GM19193 (cell line): ENCODE measurements around the gene TEAD1.

ENCODE experiments used
- POLR2A ChIP-seq: IDR thresholded peaks from 4 replicates; pipeline ENCODE4 v1.6.1; 2011; ENCODE audit not compliant: insufficient read depth, insufficient read length; ENCODE audit errors: extremely low read depth

TEAD1 gene

GRCh38 chr11:12785901-12786300, 111.7 kb downstream of the TEAD1 start:
- TF ChIP-seq POLR2A: no peak

GRCh38 chr11:12786450-12786849, 112.2 kb downstream of the TEAD1 start:
- TF ChIP-seq POLR2A: no peak

- no peak for TF ChIP-seq POLR2A
Measured at GRCh38 chr11:12786891-12787290, 112.7 kb downstream of the TEAD1 start.

DNA sequence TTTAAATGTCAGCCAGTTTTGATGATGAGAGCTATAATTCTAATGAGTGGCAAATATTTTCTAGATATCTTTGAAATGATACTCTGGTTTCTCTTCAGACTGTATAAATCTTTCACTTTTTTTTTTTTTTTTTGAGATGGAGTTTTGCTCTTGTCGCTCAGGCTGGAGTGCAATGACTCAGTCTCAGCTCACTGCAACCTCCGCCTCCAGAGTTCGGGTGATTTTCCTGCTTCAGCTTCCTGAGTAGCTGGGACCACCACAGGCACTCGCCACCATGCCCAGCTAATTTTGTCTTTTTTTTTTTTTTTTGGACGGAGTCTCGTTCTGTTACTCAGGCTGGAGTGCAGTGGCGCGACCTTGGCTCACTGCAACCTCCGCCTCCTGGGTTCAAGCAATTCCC, 113.6 kb downstream of the TEAD1 start:
- no peak for TF ChIP-seq POLR2A

DNA sequence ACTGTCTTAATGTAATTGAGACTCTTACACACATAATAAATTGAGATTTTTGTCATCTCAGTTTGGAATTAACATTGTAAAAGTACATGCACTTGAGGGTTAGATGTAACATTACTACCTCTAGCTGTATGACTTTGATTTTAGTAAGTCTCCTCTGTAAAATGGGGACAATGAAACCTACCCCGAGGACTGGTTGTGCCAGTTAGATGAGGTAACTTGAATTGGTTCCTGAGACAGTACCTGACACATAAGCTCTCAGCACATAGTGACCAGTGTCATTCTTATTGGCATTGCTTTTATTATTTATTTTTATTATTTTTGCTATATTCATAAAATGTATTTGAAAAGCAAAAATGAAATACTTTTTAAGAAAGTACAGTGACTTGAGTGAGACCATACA, 114.8 kb downstream of the TEAD1 start:
- no peak for TF ChIP-seq POLR2A

DNA sequence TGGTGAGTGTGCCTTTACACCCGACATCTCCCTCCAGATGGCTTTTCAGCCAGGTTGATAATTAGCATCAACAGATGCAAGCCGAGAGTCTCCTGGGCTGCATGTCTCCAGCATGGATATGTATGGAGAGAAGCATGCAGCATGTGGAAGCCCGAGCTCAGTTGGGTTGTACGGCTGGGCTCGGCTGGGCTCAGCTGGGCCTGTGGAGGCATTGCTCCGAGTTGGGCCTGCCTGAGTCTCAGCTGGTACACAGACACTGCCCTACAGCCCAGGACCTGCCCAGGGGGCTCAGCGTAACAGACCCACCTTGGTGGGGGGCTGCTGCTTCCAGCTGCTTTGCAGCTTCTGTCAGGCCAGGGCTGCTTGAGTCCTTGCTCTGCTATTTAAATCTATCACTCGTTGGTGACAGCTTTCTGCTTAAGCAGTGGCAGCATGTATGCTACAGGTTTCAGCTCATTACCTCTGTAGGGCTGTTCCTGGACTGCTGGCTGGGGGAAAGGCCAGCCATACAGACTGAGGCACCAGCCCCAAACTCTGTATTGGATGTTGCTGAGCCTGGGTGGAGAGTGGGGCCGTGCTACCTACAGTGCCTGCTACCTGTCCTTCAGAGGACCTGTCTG, 115.5 kb downstream of the TEAD1 start:
- no peak for TF ChIP-seq POLR2A

DNA sequence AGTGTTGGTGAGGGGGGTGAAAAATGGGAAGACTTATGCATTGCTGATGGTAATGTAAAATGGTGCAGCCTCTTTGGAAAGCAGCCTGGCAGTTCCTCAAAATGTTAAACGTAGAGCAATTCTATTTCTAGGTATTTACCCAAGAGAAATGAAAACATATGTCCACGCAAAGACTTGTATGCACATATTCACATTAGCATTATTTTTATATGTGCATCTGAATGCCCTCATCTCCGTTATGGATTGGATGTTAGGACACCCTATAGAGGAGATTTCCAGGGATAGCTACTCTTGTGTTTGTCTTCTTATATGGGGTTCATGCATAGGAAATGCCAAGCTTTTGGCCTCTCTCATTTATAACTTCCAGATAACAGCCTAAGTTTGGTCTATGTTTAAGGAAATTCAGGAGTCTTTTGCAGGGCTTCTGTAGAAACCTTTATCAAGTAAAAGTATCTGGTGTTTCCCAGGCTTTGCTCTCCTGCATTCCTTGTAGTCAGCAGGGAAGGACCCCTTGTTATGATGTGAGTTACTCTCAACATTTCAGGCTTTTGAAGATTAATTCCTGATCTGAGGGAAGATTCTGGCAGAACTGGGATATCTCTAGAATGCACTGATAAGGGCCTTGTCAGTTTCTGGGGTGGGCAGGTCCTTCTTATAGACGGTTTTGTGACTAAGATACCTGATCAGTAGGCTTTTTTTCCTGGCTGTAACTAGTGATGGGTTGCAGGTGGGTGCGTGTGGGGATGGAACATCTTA, 116.8 kb downstream of the TEAD1 start:
- no peak for TF ChIP-seq POLR2A

- no peak for TF ChIP-seq POLR2A
Measured at GRCh38 chr11:12792018-12792417, 117.8 kb downstream of the TEAD1 start.

DNA sequence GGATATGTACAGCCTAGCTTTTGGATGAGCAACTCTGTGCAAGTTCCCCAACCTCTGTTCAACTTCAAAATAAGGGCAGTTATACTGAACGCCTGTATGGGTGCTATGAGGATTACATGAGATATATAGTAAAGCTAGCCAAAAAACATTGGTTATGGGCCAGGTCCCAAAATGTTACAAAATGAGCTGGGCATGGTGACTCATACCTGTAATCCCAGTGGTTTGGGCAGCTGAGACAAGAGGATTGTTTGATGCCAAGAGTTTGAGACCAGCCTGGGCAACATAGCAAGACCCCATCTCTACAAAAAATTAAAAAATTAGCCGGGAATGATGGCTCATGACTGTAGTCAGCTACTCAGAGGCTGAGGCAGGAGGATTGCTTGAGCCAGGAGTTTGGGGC, 118.4 kb downstream of the TEAD1 start:
- no peak for TF ChIP-seq POLR2A

GRCh38 chr11:12793065-12793464, 118.8 kb downstream of the TEAD1 start:
- no peak for TF ChIP-seq POLR2A

DNA sequence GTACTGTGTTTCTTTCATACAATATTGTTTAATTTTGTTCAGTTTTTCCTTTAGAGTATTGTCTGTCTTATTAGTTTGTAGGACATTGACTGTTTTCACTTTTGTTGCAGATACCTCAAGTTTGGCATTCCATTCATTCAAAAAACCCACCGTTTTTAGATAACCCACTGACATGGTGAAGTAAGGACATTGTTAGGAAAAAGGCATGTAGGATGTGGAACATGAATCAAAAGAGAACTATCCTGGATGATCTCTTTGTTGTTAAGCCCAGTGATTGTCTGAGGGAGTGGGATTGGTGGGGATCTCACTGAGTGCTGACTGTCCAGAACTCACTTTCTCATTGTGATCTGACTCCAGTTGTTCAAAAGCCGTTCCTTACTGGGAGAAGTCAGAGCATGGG, 119.3 kb downstream of the TEAD1 start:
- no peak for TF ChIP-seq POLR2A

- no peak for TF ChIP-seq POLR2A
Measured at GRCh38 chr11:12794576-12795230, 120.5 kb downstream of the TEAD1 start.

GRCh38 chr11:12797996-12798395, 123.8 kb downstream of the TEAD1 start:
- TF ChIP-seq POLR2A: no peak

DNA sequence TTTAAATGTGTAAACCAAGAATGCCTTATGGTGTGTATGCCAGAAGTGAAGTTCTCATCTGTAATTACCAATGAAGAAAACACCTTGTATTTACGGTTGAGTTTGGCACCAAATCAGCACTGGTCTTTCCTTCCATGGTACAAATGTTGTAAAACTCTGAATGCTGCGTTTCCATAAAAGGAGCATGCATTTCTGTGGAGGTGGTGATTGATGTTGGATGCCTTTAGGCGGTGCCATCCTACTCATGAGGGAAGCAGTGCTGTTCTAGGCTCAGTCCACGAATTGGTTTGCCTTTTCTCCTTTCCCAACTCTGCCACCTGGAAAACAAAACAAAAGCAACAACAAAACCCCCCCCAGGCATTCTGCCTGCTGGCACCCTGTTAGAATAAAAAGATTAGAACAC, 124.4 kb downstream of the TEAD1 start:
- no peak for TF ChIP-seq POLR2A

GRCh38 chr11:12799334-12799835, 125.2 kb downstream of the TEAD1 start:
- TF ChIP-seq POLR2A: no peak
